ENCODE data around the gene ASAP3. TPM values are rescaled to one million over a fixed set of nuclear protein-coding genes. Genes with fewer than 3 reads are reported as not detected.

ASAP3 gene
- under 1 TPM in 1 of 2 experiments, not detected in 1; 0.35 TPM for total RNA-seq

GRCh38 chr1:23483321-23484252, at the start of gene ASAP3:
Gene ASAP3, minus strand, starts transcription at chr1:23484179. Its CDS starts 46 bp downstream, at chr1:23484133.
- CTCF ChIA-PET, result interaction anchor here (1.8 to 4.9 kb wide), 6 partner anchors 13 to 207 kb away, joined by 4 to 55 read pairs (median 8); no protein-coding TSS in a partner anchor
- Mint-ChIP-seq H3K4me3 (peak within 1 kb of the TSS; percentile 76), H3K4me1 (peaks cover 15% of the 10 kb centered on the region), H3K36me3 (no peaks in the 10 kb centered on the region), H3K27ac (peak within 1 kb of the TSS; percentile 46), H3K9me3 (ENCODE audit: low read depth) (no peaks in the 10 kb centered on the region), H3K27me3 (peaks cover 65% of the 10 kb centered on the region)
- DNase-seq (peak; percentile 44), ATAC-seq (peak; percentile 68)

GRCh38 chr1:23533246-23534023, 49.5 kb upstream of the ASAP3 start:
- peaks cover 5% of the 10 kb centered on the region for H3K27me3 Mint-ChIP-seq
- peak; percentile 10 for ATAC-seq
- peak; percentile 63 for DNase-seq
- H3K4me3 Mint-ChIP-seq, result peak overlapping the region; percentile 0
- no peaks in the 10 kb centered on the region for H3K9me3 Mint-ChIP-seq (ENCODE audit: low read depth)
- peaks cover 50% of the 10 kb centered on the region for H3K4me1 Mint-ChIP-seq
- peaks cover 16% of the 10 kb centered on the region for H3K36me3 Mint-ChIP-seq
- H3K27ac Mint-ChIP-seq, result peak overlapping the region; percentile 51
- CTCF ChIA-PET, result interaction anchor here (1.3 to 21.2 kb wide), 6 partner anchors 8 to 160 kb away, joined by 3 to 308 read pairs (median 8); partner anchors contain the start of gene ASAP3

- H3K4me3 Mint-ChIP-seq, result peak overlapping the region; percentile 91
- CTCF ChIA-PET, result interaction anchor here (0.7 to 21.2 kb wide), 11 partner anchors 8 to 162 kb away, joined by 3 to 308 read pairs (median 13); partner anchors contain the start of genes RPL11 and ZNF436
- no peaks in the 10 kb centered on the region for H3K9me3 Mint-ChIP-seq (ENCODE audit: low read depth)
- DNase-seq (no peak), ATAC-seq (no peak)
- H3K27ac Mint-ChIP-seq, result peak overlapping the region; percentile 94
- H3K36me3 Mint-ChIP-seq, result peaks cover 25% of the 10 kb centered on the region
- H3K27me3 Mint-ChIP-seq, result peaks cover 5% of the 10 kb centered on the region
- H3K4me1 Mint-ChIP-seq, result peaks cover 62% of the 10 kb centered on the region
These were observed 47.6 kb upstream of the ASAP3 start for GRCh38 chr1:23531562-23532094.

- Mint-ChIP-seq H3K27ac (peak within 1 kb of the TSS; percentile 94), H3K4me1 (peaks cover 69% of the 10 kb centered on the region), H3K36me3 (peaks cover 31% of the 10 kb centered on the region), H3K27me3 (peaks cover 3% of the 10 kb centered on the region), H3K4me3 (peak within 1 kb of the TSS; percentile 91), H3K9me3 (ENCODE audit: low read depth) (no peaks in the 10 kb centered on the region)
- ATAC-seq (peak; percentile 73), DNase-seq (peak; percentile 92)
- CTCF ChIA-PET, result interaction anchor here (0.6 to 21.2 kb wide), 15 partner anchors 8 to 421 kb away, joined by 3 to 308 read pairs (median 5); partner anchors contain the start of gene RPL11
These were observed 47.0 kb upstream of the ASAP3 start, which contains the start of gene E2F2 for GRCh38 chr1:23530747-23531561. Gene E2F2, minus strand, starts transcription at chr1:23531233. Its CDS starts 440 bp downstream, at chr1:23530793.

GRCh38 chr1:23530087-23530746, 46.2 kb upstream of the ASAP3 start:
- CTCF ChIA-PET, result interaction anchor here (1.0 to 21.2 kb wide), 11 partner anchors 10 to 420 kb away, joined by 3 to 308 read pairs (median 13); partner anchors contain the start of gene RPL11
- Mint-ChIP-seq H3K36me3 (peaks cover 36% of the 10 kb centered on the region), H3K9me3 (ENCODE audit: low read depth) (no peaks in the 10 kb centered on the region), H3K4me1 (peaks cover 75% of the 10 kb centered on the region), H3K27me3 (no peaks in the 10 kb centered on the region), H3K27ac (peak overlapping the region; percentile 89), H3K4me3 (peak overlapping the region; percentile 91)
- DNase-seq (peak; percentile 63), ATAC-seq (peak; percentile 8)

- DNase-seq, result no peak
- no peaks in the 10 kb centered on the region for H3K9me3 Mint-ChIP-seq (ENCODE audit: low read depth)
- no peak for ATAC-seq
- H3K4me3 Mint-ChIP-seq, result peak overlapping the region; percentile 91
- peak overlapping the region; percentile 89 for H3K27ac Mint-ChIP-seq
- peaks cover 36% of the 10 kb centered on the region for H3K36me3 Mint-ChIP-seq
- peaks cover 80% of the 10 kb centered on the region for H3K4me1 Mint-ChIP-seq
- CTCF ChIA-PET, result interaction anchor here (0.9 to 21.2 kb wide), 19 partner anchors 9 to 214 kb away, joined by 3 to 308 read pairs (median 7); partner anchors contain the start of genes ELOA and RPL11
- no peaks in the 10 kb centered on the region for H3K27me3 Mint-ChIP-seq
These were observed 45.4 kb upstream of the ASAP3 start for GRCh38 chr1:23529146-23530086.

GRCh38 chr1:23528250-23528978, 44.4 kb upstream of the ASAP3 start:
- CTCF ChIA-PET, result interaction anchor here (0.9 to 21.2 kb wide), 21 partner anchors 8 to 243 kb away, joined by 3 to 308 read pairs (median 5); partner anchors contain the start of genes ELOA and RPL11
- Mint-ChIP-seq H3K27me3 (no peaks in the 10 kb centered on the region), H3K36me3 (peaks cover 40% of the 10 kb centered on the region)

GRCh38 chr1:23527900-23528249, 43.9 kb upstream of the ASAP3 start:
- Mint-ChIP-seq H3K4me1 (peaks cover 78% of the 10 kb centered on the region), H3K27me3 (no peaks in the 10 kb centered on the region), H3K27ac (peak overlapping the region; percentile 89), H3K4me3 (peak overlapping the region; percentile 91), H3K36me3 (peaks cover 40% of the 10 kb centered on the region), H3K9me3 (ENCODE audit: low read depth) (no peaks in the 10 kb centered on the region)
- DNase-seq (no peak), ATAC-seq (peak; percentile 10)
- CTCF ChIA-PET, result interaction anchor here (0.8 to 21.2 kb wide), 19 partner anchors 8 to 244 kb away, joined by 3 to 308 read pairs (median 5); partner anchors contain the start of gene RPL11

More at GRCh38 chr1:23528250-23528978, 44.4 kb upstream of the ASAP3 start:
- Mint-ChIP-seq H3K4me3 (peak overlapping the region; percentile 91), H3K4me1 (peaks cover 82% of the 10 kb centered on the region), H3K9me3 (ENCODE audit: low read depth) (no peaks in the 10 kb centered on the region), H3K27ac (peak overlapping the region; percentile 89)
- DNase-seq, result peak; percentile 94
- peak; percentile 74 for ATAC-seq

GRCh38 chr1:23527366-23527765, 43.4 kb upstream of the ASAP3 start:
- Mint-ChIP-seq H3K9me3 (ENCODE audit: low read depth) (no peaks in the 10 kb centered on the region), H3K27me3 (no peaks in the 10 kb centered on the region), H3K27ac (peak overlapping the region; percentile 89), H3K4me3 (peak overlapping the region; percentile 91), H3K4me1 (peaks cover 78% of the 10 kb centered on the region), H3K36me3 (peaks cover 45% of the 10 kb centered on the region)
- no peak for ATAC-seq
- CTCF ChIA-PET, result interaction anchor here (0.8 to 21.2 kb wide), 10 partner anchors 9 to 244 kb away, joined by 3 to 308 read pairs (median 16); no protein-coding TSS in a partner anchor
- DNase-seq, result no peak
